ENCODE results near the gene LRP8. TPM values are rescaled to one million over a fixed set of nuclear protein-coding genes. Genes with fewer than 3 reads are reported as not detected.
A peak's percentile ranks its signal among the peaks of the same experiment; 100 is the strongest.

LRP8 gene
- polyA plus RNA-seq, 1 of the 3 experiments (the other 2 are of a cell fraction): 19.9 TPM

DNA sequence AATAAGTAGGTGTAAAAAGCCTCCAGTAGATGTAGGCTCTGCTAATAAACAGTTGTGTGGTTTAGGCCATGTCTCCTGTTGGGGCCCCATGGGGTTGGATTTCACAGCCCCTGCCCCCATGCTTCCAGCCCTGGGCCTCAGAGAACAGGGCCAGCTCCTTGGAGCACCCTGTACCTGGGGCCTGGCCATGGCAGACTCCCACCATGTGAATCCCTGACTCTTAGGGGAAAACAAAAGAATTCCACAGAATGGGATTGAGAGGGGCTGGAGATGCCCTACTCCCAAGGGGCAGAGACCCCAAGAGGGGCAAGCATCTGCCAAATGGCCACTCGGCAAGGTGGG is 11.5 kb downstream of the LRP8 start (continued):
- TF ChIP-seq, protein P1, sequence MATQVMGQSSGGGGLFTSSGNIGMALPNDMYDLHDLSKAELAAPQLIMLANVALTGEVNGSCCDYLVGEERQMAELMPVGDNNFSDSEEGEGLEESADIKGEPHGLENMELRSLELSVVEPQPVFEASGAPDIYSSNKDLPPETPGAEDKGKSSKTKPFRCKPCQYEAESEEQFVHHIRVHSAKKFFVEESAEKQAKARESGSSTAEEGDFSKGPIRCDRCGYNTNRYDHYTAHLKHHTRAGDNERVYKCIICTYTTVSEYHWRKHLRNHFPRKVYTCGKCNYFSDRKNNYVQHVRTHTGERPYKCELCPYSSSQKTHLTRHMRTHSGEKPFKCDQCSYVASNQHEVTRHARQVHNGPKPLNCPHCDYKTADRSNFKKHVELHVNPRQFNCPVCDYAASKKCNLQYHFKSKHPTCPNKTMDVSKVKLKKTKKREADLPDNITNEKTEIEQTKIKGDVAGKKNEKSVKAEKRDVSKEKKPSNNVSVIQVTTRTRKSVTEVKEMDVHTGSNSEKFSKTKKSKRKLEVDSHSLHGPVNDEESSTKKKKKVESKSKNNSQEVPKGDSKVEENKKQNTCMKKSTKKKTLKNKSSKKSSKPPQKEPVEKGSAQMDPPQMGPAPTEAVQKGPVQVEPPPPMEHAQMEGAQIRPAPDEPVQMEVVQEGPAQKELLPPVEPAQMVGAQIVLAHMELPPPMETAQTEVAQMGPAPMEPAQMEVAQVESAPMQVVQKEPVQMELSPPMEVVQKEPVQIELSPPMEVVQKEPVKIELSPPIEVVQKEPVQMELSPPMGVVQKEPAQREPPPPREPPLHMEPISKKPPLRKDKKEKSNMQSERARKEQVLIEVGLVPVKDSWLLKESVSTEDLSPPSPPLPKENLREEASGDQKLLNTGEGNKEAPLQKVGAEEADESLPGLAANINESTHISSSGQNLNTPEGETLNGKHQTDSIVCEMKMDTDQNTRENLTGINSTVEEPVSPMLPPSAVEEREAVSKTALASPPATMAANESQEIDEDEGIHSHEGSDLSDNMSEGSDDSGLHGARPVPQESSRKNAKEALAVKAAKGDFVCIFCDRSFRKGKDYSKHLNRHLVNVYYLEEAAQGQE (IDR thresholded peaks at IDR 0.05; ENCODE audit: low read depth, low read length): no peak
- no peak for TF ChIP-seq CHD2 (IDR thresholded peaks at IDR 0.05; ENCODE audit: low read length, partially characterized antibody)
- TF ChIP-seq, protein P2, sequence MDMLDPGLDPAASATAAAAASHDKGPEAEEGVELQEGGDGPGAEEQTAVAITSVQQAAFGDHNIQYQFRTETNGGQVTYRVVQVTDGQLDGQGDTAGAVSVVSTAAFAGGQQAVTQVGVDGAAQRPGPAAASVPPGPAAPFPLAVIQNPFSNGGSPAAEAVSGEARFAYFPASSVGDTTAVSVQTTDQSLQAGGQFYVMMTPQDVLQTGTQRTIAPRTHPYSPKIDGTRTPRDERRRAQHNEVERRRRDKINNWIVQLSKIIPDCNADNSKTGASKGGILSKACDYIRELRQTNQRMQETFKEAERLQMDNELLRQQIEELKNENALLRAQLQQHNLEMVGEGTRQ (IDR thresholded peaks at IDR 0.05; ENCODE audit: borderline replicate concordance, low read depth, low read length): no peak
- no peak for TF ChIP-seq MEF2A (IDR thresholded peaks at IDR 0.05; ENCODE audit: borderline replicate concordance, low read depth)
- TF ChIP-seq POLR2AphosphoS5 (IDR thresholded peaks at IDR 0.05; ENCODE audit: low read depth, low read length): no peak
- TF ChIP-seq JUND (IDR thresholded peaks at IDR 0.05): no peak
- no peak for TF ChIP-seq RAD21 (IDR thresholded peaks at IDR 0.05; ENCODE audit: low read length)

DNA sequence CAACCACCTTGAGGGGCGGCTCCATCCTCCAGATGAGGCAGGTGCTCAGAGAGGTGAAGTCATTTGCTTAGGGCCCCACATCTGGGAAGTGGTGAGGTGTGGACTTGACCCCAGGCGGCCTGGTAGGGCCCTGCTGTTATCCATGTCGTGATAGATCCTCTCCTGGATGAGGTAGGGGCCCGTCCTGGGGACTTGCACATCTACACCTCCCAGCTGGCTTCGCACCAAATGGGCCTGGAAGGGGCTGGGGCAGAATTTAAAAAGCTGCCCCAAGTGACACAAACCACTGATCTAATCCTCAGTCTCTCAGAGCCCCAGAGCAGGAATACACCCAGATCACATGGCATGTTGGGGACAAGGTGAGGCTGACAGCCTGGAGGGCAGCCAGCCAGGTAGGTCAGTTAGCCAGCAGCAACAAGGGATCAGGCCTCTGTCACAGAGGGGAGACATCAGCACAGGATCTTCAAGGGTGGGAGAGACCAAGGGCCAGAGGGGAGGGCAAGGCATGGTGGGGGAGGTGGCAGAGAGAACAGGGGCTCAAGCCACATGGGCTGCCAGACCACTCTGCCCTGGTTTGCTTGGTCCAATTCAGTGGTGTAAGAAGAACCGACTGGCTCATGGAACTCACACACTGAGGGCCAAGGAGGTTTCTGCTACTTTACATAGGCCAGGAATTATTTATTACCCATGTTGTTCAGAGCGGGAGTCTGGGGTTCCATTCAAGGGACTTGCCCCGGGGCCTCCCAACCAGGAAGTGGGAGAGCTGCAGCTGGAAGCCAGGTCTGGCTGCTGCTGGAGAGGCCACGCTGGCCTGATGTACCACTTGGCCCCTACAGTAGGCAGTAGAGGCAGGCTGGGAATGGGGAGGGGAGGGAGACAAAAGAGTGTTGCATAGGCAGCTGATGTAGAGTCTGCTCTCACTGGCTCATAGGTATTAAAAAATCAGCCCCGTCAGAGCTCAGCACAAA is 12.1 kb downstream of the LRP8 start:
- WGBS (ENCODE audit: low lambda C conversion rate): 80% methylated on average over 8 of the region's 10 CpGs
- TF ChIP-seq, protein P2 (IDR thresholded peaks at IDR 0.05; ENCODE audit: borderline replicate concordance, low read depth, low read length): no peak
- TF ChIP-seq RAD21 (IDR thresholded peaks at IDR 0.05; ENCODE audit: low read length): peak; percentile 29
- TF ChIP-seq POLR2AphosphoS5 (IDR thresholded peaks at IDR 0.05; ENCODE audit: low read depth, low read length): no peak
- TF ChIP-seq, protein P3, sequence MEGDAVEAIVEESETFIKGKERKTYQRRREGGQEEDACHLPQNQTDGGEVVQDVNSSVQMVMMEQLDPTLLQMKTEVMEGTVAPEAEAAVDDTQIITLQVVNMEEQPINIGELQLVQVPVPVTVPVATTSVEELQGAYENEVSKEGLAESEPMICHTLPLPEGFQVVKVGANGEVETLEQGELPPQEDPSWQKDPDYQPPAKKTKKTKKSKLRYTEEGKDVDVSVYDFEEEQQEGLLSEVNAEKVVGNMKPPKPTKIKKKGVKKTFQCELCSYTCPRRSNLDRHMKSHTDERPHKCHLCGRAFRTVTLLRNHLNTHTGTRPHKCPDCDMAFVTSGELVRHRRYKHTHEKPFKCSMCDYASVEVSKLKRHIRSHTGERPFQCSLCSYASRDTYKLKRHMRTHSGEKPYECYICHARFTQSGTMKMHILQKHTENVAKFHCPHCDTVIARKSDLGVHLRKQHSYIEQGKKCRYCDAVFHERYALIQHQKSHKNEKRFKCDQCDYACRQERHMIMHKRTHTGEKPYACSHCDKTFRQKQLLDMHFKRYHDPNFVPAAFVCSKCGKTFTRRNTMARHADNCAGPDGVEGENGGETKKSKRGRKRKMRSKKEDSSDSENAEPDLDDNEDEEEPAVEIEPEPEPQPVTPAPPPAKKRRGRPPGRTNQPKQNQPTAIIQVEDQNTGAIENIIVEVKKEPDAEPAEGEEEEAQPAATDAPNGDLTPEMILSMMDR (IDR thresholded peaks at IDR 0.05): no peak
- no peak for TF ChIP-seq NFIC (IDR thresholded peaks at IDR 0.05; ENCODE audit: borderline replicate concordance)
- TF ChIP-seq EP300 (IDR thresholded peaks at IDR 0.05; ENCODE audit: borderline replicate concordance in 1 of 2, low read depth in 1 of 2, low read length in 1 of 2): peak in 1 of 2 experiments; percentile 52; a peak in 1 of 4 replicates
- TF ChIP-seq RCOR1 (IDR thresholded peaks at IDR 0.05; ENCODE audit: low read length): peak; percentile 48; the same call in 1 of the 2 replicates
- TF ChIP-seq, protein P4, sequence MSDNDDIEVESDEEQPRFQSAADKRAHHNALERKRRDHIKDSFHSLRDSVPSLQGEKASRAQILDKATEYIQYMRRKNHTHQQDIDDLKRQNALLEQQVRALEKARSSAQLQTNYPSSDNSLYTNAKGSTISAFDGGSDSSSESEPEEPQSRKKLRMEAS (IDR thresholded peaks at IDR 0.05; ENCODE audit: low read depth): no peak
- TF ChIP-seq CHD2 (IDR thresholded peaks at IDR 0.05; ENCODE audit: low read length, partially characterized antibody): peak; percentile 62
- no peak for TF ChIP-seq FOXJ3 (CRISPR knock-in tag; IDR thresholded peaks at IDR 0.05)
- TF ChIP-seq RXRA (IDR thresholded peaks at IDR 0.05; ENCODE audit: borderline replicate concordance, low read depth): no peak
- TF ChIP-seq MXI1 (IDR thresholded peaks at IDR 0.05; ENCODE audit: low read depth, low read length): peak; percentile 83
- no peak for TF ChIP-seq GABPA (IDR thresholded peaks at IDR 0.05; ENCODE audit: low read depth)
- peak; percentile 86 for DNase-seq
- H3F3A ChIP-seq (replicated peaks; ENCODE audit: insufficient read depth): no peaks in the 10 kb centered on the region
- no peaks in the 10 kb centered on the region for H3K9me2 ChIP-seq
- H3K4me1 ChIP-seq (ENCODE audit: control insufficient read depth in 1 of 2, insufficient read depth in 2 of 2, low read depth in 1 of 2, low read length in 1 of 2): peaks cover 0 to 92% of the 10 kb centered on the region in 2 experiments; a peak in 2 of 4 replicates
- CTCF ChIA-PET: interaction anchor here (1.0 to 4.1 kb wide), 11 partner anchors 10 to 76 kb away, joined by 3 to 27 read pairs (median 5); no protein-coding TSS in a partner anchor
- no peak overlapping the region for H3K9ac ChIP-seq
- H3K36me3 ChIP-seq (replicated peaks in 1 of 2; ENCODE audit: control insufficient read depth in 1 of 2, insufficient read depth in 2 of 2, low read length in 1 of 2): no peaks in the 10 kb centered on the region
- H2AFZ ChIP-seq (ENCODE audit: low read depth): no peak overlapping the region
- H3K79me2 ChIP-seq (ENCODE audit: insufficient read depth): no peaks in the 10 kb centered on the region
- no peaks in the 10 kb centered on the region for H3K27me3 ChIP-seq (ENCODE audit: insufficient read depth)
- H3K9me3 ChIP-seq: no peaks in the 10 kb centered on the region
- no peaks in the 10 kb centered on the region for H4K20me1 ChIP-seq (ENCODE audit: insufficient read depth)
- H3K27ac ChIP-seq (ENCODE audit: low read depth in 2 of 2, low read length in 1 of 2): peak overlapping the region; percentile 28 to 100; a peak in 3 of 4 replicates
- H3K4me2 ChIP-seq: no peak overlapping the region
- POLR2A ChIA-PET: interaction anchor here (1.0 to 2.6 kb wide), 9 partner anchors 9 to 81 kb away, joined by 3 to 13 read pairs (median 3); partner anchors contain the start of genes LRP8 and MAGOH
- no peak overlapping the region for H3K4me3 ChIP-seq (ENCODE audit: low read depth in 2 of 2, low read length in 1 of 2)

Measured in SK-N-SH (cell line).